ENCODE measurements around the gene KAT2A.
"Not testable (repeated sequence)": the region's sequence is repeated elsewhere in the genome, so short reads cannot be mapped to it uniquely, and the experiment has no call there.

KAT2A gene

GRCh38 chr17:42146911-42147607 is 25.9 kb upstream of the KAT2A start:
- in situ Hi-C loops (cut with HindIII; ENCODE audit: low pct_unique_long_range_greater_than_20kb, low sequenced_read_pairs): no loop called here

DNA sequence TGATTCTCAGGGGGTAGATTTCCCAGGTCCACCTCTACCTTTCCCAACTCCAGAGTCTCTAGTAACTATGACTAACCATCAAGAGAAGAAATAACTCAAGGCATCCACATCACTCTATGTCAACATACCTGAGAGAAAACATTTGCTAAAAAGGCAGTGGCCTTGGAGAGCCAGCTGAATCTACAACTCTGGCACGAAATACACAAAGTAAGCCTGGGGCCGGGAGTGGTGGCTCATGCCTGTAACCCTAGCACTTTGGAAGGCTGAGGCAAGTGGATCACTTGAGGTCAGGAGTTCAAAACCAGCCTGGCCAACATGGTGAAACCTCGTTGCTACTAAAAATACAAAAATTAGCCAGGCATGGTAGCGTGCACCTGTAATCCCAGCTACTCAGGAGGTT is 22.0 kb upstream of the KAT2A start:
- in situ Hi-C loops (cut with HindIII; ENCODE audit: low pct_unique_long_range_greater_than_20kb, low sequenced_read_pairs): not testable (repeated sequence)
- peak in 1 of 2 experiments; percentile 75 for DNase-seq (ENCODE audit: low read depth in 1 of 2, low spot score in 1 of 2)

More at GRCh38 chr17:42146911-42147607, 25.9 kb upstream of the KAT2A start:
- no peak for TF ChIP-seq JUND (IDR thresholded peaks at IDR 0.05; ENCODE audit: low read depth)
- DNase-seq (ENCODE audit: low read depth in 1 of 2, low spot score in 1 of 2): no peak

GRCh38 chr17:42142371-42142896 is 21.3 kb upstream of the KAT2A start:
- no peak for TF ChIP-seq JUND (IDR thresholded peaks at IDR 0.05; ENCODE audit: low read depth)
- DNase-seq (ENCODE audit: low read depth in 1 of 2, low spot score in 1 of 2): no peak
- in situ Hi-C loops (cut with HindIII; ENCODE audit: low pct_unique_long_range_greater_than_20kb, low sequenced_read_pairs): no loop called here

DNA sequence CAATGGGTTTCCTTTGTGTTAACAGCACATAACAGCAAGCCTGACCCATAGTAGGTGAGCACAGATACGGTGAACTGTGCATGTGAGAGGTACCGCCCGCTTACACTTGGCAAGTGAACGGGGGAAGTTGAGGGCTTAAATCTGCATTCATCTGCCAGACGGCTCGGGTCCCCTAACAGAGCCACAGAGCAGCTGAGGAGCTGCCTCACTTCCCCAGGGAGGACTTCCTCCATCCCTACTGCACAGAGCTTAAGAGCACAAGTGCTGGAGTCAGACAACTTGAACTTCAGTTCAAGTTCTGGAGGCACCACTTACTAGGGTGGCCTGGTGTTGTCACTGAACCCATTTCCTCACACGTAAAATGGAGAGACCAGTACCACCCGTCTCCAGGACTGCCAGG is 20.2 kb upstream of the KAT2A start:
- in situ Hi-C loops (cut with HindIII; ENCODE audit: low pct_unique_long_range_greater_than_20kb, low sequenced_read_pairs): no loop called here
- DNase-seq (ENCODE audit: low read depth in 1 of 2, low spot score in 1 of 2): no peak
- TF ChIP-seq JUND (IDR thresholded peaks at IDR 0.05; ENCODE audit: low read depth): no peak

GRCh38 chr17:42140690-42141089 is 19.5 kb upstream of the KAT2A start:
- in situ Hi-C loops (cut with HindIII; ENCODE audit: low pct_unique_long_range_greater_than_20kb, low sequenced_read_pairs): not testable (repeated sequence)

DNA sequence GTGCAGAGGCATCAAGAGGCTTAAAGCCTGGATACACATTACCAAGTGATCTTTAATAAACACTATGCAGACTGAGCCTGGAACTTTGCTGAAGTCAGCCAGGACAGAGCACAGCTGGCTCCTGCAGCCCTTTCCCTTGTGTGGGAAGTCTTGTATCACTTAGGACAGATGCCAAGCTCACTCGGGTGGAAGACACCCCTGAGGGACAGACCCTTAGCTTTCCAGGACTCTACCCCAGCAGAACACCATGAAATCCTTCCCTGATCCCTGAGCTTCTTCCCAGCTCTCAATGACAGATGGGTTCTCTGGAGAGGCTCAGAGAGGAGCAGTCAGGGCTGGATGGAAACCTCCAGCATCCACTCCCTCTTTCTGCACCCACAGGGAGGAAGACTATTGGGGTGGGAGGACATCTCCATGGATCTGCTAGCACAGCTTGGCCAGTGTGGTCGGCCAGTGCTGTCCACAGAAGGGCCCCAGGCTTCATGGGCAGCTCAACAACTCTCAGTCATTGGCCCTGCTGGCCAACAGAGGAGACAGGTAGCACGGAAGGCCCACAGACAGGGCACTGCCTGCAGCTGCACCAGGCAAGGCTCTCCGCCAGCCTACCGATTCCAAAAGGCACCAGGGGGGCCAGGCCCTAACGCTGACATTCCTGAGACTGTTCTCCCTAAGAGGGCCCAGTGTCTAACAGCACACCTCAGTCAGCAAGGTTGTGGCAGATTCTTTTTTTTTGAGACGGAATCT is 17.8 kb upstream of the KAT2A start:
- no peak for DNase-seq (ENCODE audit: low read depth in 1 of 2, low spot score in 1 of 2)
- TF ChIP-seq JUND (IDR thresholded peaks at IDR 0.05; ENCODE audit: low read depth): no peak
- in situ Hi-C loops (cut with HindIII; ENCODE audit: low pct_unique_long_range_greater_than_20kb, low sequenced_read_pairs): no loop called here

More at GRCh38 chr17:42140690-42141089, 19.5 kb upstream of the KAT2A start:
- not testable (repeated sequence) for DNase-seq (ENCODE audit: low read depth in 1 of 2, low spot score in 1 of 2)

DNA sequence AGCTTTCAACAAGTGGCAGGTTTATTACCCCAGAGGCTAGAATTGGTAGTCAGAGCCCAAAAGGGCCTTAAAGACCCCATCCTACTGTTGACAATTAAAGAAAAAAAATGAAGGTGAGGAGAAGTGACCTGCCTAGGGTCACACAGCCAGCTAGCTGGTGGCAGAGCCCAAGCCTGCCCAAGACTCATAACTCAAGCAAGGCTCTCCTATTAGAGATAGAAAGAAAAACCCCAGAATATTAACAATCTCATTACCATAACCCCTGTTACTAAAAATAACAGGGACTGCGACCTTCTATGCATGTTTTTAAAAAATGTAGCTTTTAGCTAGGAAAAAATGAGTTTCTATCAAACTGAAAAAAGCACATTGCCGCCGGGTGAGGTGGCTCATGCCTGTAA is 15.5 kb upstream of the KAT2A start:
- DNase-seq (ENCODE audit: low read depth in 1 of 2, low spot score in 1 of 2): no peak
- no peak for TF ChIP-seq JUND (IDR thresholded peaks at IDR 0.05; ENCODE audit: low read depth)
- in situ Hi-C loops (cut with HindIII; ENCODE audit: low pct_unique_long_range_greater_than_20kb, low sequenced_read_pairs): no loop called here

- in situ Hi-C loops (cut with HindIII; ENCODE audit: low pct_unique_long_range_greater_than_20kb, low sequenced_read_pairs): no loop called here
- DNase-seq (ENCODE audit: low read depth in 1 of 2, low spot score in 1 of 2): no peak
- no peak for TF ChIP-seq JUND (IDR thresholded peaks at IDR 0.05; ENCODE audit: low read depth)
Observed at GRCh38 chr17:42135664-42136653, 14.8 kb upstream of the KAT2A start.

DNA sequence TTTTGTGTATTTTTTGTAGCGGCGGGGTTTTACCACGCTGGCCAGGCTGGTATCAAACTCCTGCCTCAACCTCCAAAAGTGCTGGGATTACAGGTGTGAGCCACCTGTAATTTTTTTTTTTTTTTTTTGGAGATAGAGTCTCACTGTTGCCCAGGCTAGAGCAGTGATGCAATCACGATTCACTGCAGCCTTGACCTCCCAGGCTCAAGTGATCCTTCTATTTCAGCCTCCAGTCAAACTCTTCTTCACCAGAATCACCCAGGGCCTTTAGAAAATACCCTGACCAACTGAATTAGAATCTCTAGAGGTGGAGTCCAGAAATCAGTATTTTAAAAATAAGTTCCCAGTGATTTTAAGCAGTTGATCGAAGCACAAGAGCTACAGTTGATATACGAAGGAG is 14.0 kb upstream of the KAT2A start:
- in situ Hi-C loops (cut with HindIII; ENCODE audit: low pct_unique_long_range_greater_than_20kb, low sequenced_read_pairs): no loop called here
- no peak for DNase-seq (ENCODE audit: low read depth in 1 of 2, low spot score in 1 of 2)
- no peak for TF ChIP-seq JUND (IDR thresholded peaks at IDR 0.05; ENCODE audit: low read depth)

DNA sequence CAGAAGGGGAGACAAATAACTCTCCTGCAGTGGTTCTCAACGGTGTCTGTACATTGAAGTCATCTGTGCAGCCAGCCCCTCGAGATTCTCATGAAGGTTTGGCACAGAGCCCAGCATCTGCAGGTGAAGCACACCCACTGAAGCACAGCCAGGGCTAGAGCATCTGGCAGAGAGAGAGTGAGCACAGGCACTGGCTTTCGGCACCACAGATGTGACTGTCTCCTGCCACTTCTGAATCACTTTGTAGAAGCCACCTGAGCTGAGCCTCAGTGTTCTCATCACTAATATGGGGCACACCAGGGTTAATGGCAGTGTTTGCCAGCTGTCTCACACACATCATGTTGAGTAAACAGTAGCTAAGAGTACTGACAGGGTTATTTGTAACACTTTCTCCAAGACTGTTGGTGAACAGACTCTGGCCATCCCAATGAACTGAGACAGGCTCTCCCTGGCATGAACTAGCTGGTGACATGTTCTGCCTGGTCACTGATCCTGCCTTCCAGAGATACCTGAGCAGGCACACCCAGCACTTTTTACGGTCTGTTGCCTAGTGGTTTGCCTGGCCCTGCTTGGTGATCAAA is 12.4 kb upstream of the KAT2A start:
- no peak for DNase-seq (ENCODE audit: low read depth in 1 of 2, low spot score in 1 of 2)
- in situ Hi-C loops (cut with HindIII; ENCODE audit: low pct_unique_long_range_greater_than_20kb, low sequenced_read_pairs): no loop called here
- TF ChIP-seq JUND (IDR thresholded peaks at IDR 0.05; ENCODE audit: low read depth): no peak

- in situ Hi-C loops (cut with HindIII; ENCODE audit: low pct_unique_long_range_greater_than_20kb, low sequenced_read_pairs): no loop called here
- DNase-seq (ENCODE audit: low read depth in 1 of 2, low spot score in 1 of 2): peak in 1 of 2 experiments; percentile 64
- no peak for TF ChIP-seq JUND (IDR thresholded peaks at IDR 0.05; ENCODE audit: low read depth)
Observed at GRCh38 chr17:42132941-42133340, 11.8 kb upstream of the KAT2A start.

- in situ Hi-C loops (cut with HindIII; ENCODE audit: low pct_unique_long_range_greater_than_20kb, low sequenced_read_pairs): no loop called here
- TF ChIP-seq JUND (IDR thresholded peaks at IDR 0.05; ENCODE audit: low read depth): no peak
- DNase-seq (ENCODE audit: low read depth in 1 of 2, low spot score in 1 of 2): no peak
Observed at GRCh38 chr17:42131981-42132432, 10.8 kb upstream of the KAT2A start.
